ENCODE data around the gene C14orf119.

C14orf119 gene

DNA sequence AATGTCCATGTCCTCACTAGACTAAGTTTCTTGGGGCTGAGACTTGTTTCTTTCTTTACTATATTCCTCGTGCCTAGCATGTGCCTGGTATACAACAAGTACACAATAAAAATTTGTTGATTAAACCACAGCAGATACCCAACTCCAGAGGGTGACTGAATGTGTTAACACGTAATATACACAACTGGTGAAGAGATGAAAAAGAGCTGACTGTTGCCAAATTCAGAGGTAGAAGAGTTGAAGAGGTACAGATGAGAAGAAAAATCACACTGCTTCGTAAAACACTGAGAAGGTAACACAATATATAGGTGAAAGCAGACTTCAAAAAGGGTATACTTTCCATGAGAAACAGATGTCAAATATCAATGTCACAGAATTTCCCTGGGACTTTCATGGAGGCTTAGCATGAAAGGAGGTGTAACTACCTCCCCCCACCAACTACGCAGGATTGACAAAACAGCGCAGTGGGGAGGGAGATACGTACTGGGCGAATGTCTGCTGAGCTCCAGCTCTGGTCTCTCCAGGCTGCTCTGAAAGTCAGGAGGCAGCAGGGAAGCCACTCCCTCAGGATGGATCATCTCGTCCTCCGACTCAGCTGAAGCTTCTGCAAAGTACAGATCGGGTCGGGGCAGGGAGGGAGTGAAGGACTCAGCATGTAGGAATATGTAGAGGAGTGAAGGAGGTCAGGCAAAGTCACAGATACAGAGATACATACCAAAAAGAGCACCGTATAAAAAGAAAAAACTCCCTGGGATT lies 5.6 kb upstream of the C14orf119 start:
- no peak for TF ChIP-seq ZNF274 (IDR thresholded peaks at IDR 0.05; ENCODE audit: low read depth, low read length)
- H3K4me3 ChIP-seq (ENCODE audit: low read length): no peak overlapping the region

DNA sequence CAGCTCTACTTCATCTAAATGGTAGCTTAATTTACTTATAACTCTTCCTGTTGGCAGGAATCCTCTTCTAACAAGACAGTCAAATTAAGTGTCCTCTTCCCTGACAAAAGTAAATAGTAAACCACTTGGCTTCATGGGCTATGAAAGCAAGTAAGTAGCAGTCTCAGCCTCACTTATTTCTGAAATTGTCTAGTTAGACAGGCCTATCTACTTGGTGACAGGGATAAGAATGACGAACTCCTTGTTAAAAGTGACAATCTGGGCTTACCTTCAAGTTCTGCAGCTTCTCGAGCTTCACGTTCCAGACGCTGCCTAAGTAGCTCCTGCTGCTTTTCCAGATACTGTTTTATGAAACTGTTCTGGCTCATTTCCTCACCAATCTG lies 5.1 kb upstream of the C14orf119 start:
- H3K4me3 ChIP-seq (ENCODE audit: low read length): no peak overlapping the region
- no peak for TF ChIP-seq ZNF274 (IDR thresholded peaks at IDR 0.05; ENCODE audit: low read depth, low read length)

DNA sequence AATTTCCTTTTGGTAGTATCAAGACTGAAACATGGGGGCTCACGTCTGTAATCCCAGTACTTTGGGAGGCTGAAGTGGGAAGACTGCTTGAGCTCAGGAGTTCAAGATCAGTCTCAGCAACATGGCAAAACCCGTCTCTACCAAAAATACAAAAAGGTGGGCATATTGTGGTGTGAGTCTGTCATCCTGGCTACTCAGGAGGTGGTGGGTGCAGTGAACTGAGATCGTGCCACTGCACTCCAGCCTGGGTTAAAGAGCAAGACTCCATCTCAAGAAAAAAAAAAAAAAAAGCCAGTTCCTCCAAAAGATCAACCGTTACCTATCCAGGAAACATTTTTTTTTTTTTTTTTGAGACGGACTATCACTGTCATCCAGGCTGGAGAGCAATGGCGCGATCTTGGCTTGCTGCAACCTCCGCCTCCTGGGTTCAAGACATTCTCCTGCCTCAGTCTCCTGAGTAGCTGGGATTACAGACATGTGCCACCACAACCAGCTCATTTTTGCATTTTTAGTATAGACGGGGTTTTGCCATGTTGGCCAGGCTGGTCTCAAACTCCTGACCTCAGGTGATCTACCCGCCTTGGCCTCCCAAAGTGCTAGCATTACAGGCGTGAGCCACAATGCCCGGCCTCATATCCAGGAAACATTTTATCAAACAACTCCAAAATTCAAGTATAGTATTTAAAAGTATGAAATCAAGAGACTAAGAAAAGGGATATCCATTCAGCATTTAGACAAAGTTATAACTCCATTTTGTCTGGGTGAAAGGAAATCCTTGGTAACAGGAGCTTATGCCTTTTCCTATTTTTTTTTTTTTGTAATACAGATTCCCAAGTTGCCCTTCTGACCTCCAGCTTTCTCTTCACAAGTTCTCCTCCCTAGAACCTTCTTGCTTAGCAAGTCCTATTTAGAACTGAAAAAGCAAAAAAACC lies 3.7 kb upstream of the C14orf119 start:
- H3K4me3 ChIP-seq (ENCODE audit: low read length): no peak overlapping the region

DNA sequence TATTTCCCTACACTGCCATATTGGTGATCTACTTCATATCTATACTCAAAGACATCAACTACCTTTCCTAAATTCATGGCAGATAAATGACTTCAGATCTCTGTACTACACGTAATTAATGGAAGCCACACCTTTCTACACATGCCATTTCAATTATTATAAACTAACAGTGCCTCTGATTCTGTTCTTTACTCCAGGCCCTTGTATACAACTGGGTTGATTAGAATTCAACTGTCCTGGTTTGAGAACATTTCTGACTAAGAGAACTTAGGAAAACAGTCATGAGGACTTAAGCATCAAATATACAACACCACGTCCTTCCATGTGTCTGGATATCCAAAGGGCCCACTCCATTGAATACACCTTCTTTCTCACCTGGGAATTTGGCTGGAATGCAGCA lies 2.2 kb upstream of the C14orf119 start:
- no peak for TF ChIP-seq ZNF274 (IDR thresholded peaks at IDR 0.05; ENCODE audit: low read depth, low read length)
- H3K4me3 ChIP-seq (ENCODE audit: low read length): no peak overlapping the region

More for the DNA sequence above, 3.7 kb upstream of the C14orf119 start:
- TF ChIP-seq ZNF274 (IDR thresholded peaks at IDR 0.05; ENCODE audit: low read depth, low read length): no peak

DNA sequence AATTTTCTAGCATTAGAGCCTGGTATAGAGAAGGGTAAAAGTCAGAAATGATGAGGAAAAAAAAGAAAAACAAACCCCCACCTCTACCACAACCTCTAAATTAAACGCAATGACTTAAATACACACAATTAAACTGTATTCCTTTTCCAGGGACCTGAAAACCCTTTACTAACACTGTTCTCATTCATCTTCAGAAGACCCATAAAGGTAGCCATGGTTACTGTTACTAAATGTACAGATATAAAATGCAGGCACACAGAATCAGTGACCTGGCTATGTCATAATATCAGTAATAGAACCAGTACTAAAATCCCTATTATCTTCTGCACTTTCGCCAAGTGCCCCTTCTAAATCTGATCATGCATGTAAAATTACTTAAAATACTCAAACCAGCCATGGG lies 1.8 kb upstream of the C14orf119 start:
- H3K4me3 ChIP-seq (ENCODE audit: low read length): peak overlapping the region; percentile 79; the same call in 1 of the 2 replicates
- TF ChIP-seq ZNF274 (IDR thresholded peaks at IDR 0.05; ENCODE audit: low read depth, low read length): no peak

DNA sequence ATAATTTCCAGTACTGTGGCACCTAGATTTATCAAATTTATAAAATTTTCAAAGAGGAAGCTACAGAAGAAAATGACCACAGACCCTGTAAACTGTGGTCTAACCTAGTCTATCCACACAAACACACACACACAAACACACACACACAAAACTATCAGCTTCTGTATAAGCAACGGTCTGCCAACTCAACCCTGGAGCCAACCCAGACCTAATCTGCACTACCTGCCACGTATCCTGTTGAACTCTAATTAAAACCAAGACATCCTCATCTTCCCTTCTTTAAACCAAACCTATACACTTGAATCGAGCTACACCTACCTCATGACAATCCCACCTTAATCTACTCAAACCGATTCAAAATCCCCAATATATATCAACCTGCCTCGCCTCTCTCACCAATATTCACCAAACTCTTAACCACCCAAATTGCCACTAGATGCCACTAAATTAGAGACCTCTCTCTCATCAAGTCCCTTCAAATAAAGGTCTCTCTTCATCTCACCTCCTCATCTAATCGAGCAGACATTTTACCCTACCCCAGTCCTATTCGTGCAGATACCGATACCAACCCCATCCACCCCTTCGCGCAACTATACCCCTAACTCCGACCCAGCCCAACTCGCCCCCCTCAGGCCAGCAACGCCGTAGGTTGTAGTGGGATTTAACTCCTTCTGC lies 1.2 kb upstream of the C14orf119 start:
- peak overlapping the region; percentile 79 for H3K4me3 ChIP-seq (ENCODE audit: low read length)
- TF ChIP-seq ZNF274 (IDR thresholded peaks at IDR 0.05; ENCODE audit: low read depth, low read length): no peak

DNA sequence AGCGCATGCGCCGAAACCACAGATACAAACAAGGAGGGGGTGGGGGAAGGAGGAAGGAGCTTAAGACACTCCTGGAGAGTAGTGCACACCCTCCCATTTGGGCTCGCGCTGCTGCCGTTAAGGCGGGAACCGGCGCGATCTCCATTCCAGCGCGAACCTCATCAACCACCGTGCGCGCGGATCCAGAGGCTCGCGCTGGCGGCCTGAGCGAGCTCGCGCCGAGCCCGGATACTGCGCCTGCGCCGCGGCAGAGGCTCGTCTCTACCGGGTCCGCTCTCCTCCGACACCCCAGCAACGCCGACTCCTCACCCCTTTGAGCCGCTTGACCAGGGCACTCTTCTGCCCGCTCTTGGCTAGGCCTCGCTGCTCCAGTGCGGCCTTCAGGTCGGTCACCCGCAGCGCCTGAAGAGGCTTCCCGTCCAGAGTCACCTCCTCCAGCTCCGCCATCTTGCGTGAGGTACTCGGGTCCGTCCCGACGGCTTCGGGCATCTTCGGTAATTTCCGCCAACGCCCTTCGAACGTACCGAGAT lies 574 bp upstream of the C14orf119 start, which contains the start of gene ACIN1:
Gene ACIN1 (minus strand): TSS at position 471 of the 530 bp plus-strand sequence. CDS start 24 bp downstream, at position 447.
- no peak for TF ChIP-seq ZNF274 (IDR thresholded peaks at IDR 0.05; ENCODE audit: low read depth, low read length)
- peak within 1 kb of the TSS; percentile 90 for H3K4me3 ChIP-seq (ENCODE audit: low read length)

DNA sequence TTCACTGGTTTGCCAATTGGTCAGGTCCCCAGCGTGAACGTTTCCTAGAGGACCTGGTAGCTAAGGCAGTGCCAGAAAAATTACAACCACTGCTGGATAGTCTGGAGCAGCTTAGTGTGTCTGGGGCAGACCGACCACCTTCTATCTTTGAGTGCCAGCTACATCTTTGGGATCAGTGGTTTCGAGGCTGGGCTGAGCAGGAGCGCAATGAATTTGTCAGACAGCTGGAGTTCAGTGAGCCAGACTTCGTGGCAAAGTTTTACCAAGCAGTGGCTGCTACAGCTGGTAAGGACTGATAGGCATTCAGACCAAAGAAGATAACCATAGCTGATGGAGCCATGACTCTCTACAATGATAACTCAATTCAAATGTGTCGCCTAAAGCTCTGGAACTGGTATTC lies 2.5 kb downstream of the C14orf119 start:
- no peak for TF ChIP-seq ZNF274 (IDR thresholded peaks at IDR 0.05; ENCODE audit: low read depth, low read length)
- no peak overlapping the region for H3K4me3 ChIP-seq (ENCODE audit: low read length)

DNA sequence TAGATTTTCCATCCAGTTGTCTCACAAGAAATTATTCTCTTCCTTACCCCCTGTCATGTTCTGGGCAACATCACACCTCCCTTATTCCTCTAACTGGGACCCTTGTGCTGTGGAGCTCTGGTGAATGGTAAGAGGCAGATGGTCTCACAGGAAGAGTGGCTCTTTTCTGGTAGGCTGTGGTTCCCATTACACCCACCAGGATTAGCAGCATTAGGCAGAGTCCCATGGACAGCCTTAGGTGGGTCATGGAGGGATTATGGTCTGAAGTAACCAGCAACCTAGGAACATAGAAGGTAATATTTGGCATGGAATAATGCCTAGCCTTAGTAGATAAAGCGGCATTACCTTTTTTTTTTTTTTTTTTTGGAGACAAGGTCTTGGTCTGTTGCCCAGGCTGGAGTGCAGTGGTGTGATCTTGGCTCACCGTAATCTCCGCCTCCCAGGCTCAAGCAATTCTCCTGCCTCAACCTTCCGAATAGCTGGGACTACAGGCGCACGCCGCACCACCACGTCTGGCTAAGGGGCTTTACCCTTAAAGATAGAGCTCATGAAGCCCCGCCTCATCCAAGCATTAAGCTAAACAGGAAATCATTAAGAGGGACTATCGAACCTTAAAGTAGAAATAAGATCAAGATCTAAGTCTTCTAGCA lies 4.0 kb downstream of the C14orf119 start:
- no peak for TF ChIP-seq ZNF274 (IDR thresholded peaks at IDR 0.05; ENCODE audit: low read depth, low read length)
- no peak overlapping the region for H3K4me3 ChIP-seq (ENCODE audit: low read length)

DNA sequence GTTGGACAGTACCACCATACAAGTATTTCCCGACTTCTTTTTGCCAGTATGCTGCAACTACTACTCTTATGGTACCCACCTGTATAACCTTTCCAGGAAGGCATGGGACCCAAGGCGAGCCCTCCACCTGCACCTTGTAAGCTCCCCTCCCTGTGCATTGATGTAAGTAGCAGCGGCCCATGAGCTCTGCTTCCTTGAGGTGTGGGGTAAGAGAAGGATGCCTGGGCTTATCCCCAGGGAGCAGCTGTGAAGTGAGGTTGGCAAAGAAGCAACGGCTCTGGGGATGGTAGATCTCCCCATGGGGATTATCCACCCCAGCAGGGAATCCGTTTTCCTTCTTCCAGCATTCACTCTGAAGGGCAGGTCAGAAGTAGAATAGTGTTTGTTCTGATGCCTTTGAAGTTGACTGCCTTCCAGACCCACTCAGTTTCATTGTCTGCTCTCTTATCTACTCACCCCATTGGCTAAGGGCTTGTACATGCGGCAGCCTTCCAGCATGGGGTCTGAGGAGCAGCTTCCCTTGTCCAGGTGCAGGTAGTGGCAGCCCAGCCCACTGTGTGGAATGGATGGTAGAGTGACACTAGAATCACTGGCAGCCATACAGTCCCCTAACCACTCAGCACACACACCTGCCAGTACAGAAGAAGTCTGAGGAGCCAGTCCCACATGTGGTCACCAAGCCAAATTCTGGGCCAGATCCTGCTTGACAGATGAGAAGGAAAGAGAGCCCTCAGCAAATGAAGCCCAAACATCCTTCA lies 6.1 kb downstream of the C14orf119 start:
- H3K4me3 ChIP-seq (ENCODE audit: low read length): no peak overlapping the region
- TF ChIP-seq ZNF274 (IDR thresholded peaks at IDR 0.05; ENCODE audit: low read depth, low read length): no peak

DNA sequence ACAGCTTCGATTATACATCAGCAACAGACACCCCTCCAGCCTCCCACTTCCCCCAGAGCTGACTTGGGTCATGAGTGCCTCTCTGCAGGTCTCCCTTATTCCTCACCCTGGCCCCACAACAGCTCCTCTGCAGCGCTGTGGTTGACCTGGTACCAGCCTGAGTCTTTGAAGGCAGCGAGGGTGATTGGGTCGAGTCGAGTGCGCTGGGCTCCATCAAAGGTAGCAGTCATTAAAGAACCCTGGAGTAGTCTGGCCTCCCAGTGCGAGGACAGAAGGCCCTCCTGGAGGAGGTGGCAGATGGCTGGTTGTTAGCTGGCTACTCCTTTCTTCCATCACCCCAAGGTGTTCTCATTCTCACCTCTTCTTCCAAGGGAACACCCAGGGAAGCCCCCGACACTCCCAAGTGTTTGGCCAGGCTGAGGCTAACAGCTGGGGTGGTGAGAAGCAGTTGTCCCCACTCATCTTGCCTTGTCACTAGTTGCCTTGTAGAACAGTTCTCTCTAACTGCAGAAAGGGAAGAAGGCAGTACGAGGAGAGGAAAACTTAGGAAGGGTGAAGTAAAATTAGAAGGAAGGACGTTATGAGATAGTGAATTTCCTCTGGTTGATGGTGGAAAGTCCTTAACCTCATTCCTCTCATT lies 6.8 kb downstream of the C14orf119 start:
- H3K4me3 ChIP-seq (ENCODE audit: low read length): no peak overlapping the region
- TF ChIP-seq ZNF274 (IDR thresholded peaks at IDR 0.05; ENCODE audit: low read depth, low read length): no peak

DNA sequence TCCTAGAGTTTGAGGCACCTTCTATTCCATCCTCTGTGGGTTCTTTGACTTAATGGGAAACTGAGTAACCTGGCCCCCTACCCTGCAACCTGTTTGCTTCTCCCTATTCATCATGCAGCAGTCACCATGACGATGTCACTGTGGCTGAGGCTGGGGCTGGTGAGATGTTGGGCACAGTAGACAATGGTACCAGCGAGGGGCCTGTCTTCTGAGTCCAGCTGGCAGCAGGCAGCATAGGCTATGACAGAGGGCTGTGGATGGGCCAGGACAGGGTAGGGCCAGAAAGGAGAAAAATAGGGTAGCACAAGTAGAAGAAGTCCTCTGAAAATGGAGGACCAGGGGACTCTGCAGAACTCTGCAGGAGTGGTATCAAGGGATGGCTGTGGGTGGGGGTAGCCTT lies 7.5 kb downstream of the C14orf119 start:
- H3K4me3 ChIP-seq (ENCODE audit: low read length): no peak overlapping the region
- no peak for TF ChIP-seq ZNF274 (IDR thresholded peaks at IDR 0.05; ENCODE audit: low read depth, low read length)

Data from GM08714 (cell line).